Measurements from ENCODE around the gene IGF1R. TPM values are rescaled to one million over a fixed set of nuclear protein-coding genes. Genes with fewer than 3 reads are reported as not detected.
A peak's percentile ranks its signal among the peaks of the same experiment; 100 is the strongest.

The IGF1R gene
- total RNA-seq, 1 experiment from 2014 or later, result 8.8 TPM

- peak; percentile 35 for DNase-seq (ENCODE audit: low read depth)
Measured at GRCh38 chr15:98671060-98672008, 23.0 kb downstream of the IGF1R start.

DNA sequence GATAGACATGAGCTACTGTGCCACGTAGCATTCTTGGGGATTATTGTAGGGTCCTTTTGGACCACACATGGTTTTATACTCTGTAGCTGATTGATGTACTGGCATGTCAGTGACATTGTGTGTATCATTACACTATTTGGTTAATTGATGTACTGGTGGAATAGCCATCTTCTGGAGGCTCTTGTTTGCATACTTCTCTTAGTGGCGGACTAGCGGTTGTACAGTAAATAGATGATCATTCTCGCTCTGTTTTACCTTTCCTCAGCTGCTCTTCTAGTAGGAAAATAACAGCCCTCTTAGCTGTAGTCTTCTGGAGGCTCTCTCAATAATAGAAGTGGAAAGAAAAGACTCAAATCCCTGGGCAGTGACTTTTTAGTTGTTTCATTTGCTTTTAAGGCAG, 24.8 kb downstream of the IGF1R start:
- DNase-seq (ENCODE audit: low read depth), result no peak

GRCh38 chr15:98674336-98674735, 26.0 kb downstream of the IGF1R start:
- no peak for DNase-seq (ENCODE audit: low read depth)

DNA sequence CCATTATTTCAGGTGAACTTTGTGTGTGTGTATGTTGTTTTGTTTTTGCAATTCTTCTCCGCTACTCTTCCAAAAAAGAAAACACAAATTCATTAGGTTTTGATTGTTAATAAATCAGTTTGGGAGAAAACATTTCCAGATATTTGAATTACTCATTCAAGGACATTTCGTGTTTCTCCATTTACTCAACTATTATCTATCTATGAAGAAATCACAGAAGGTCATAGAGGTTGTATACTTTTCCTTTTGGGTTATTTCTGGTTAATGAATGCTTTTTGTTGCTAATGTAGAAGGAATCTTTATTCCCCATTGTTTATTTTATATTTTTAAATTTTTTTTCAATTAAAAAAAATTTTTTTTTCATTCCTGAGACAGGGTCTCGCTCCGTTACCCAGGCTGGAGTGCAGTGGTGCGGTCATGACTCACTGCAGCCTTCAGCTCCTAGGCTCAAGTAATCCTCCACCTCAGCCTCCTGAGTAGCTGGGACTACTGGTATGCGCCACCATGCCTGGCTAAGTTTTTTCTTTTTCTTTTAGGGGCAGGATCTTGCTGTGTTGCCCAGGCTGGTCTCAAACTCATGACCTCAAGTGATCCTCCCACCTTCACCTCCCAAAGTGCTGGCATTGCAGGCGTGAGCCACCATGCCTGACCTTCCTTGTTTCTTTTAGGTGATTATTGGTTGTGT, 28.4 kb downstream of the IGF1R start:
- no peak for DNase-seq (ENCODE audit: low read depth)

- no peak for DNase-seq (ENCODE audit: low read depth)
Measured at GRCh38 chr15:98677345-98678059, 29.2 kb downstream of the IGF1R start.

GRCh38 chr15:98678484-98678883, 30.1 kb downstream of the IGF1R start:
- DNase-seq (ENCODE audit: low read depth), result no peak

DNA sequence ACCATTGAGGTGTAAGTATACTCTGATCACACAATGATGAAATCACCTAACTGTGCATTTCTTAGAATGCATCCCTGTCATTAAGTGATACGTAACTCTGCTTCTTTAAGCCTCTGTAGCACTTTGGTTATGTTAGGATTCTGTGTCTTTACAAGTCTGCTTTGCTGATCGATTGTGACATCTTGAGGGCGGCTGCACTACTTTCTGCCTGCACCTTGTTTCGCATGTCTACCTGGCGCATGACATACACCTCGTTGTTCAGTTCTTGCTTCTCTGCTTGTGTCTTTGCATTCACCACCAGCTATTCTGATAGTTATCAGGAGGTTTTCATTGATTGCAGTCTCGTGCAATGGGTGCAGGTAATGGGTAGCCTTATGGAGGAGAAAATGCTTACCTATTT, 32.7 kb downstream of the IGF1R start:
- no peak for DNase-seq (ENCODE audit: low read depth)

DNA sequence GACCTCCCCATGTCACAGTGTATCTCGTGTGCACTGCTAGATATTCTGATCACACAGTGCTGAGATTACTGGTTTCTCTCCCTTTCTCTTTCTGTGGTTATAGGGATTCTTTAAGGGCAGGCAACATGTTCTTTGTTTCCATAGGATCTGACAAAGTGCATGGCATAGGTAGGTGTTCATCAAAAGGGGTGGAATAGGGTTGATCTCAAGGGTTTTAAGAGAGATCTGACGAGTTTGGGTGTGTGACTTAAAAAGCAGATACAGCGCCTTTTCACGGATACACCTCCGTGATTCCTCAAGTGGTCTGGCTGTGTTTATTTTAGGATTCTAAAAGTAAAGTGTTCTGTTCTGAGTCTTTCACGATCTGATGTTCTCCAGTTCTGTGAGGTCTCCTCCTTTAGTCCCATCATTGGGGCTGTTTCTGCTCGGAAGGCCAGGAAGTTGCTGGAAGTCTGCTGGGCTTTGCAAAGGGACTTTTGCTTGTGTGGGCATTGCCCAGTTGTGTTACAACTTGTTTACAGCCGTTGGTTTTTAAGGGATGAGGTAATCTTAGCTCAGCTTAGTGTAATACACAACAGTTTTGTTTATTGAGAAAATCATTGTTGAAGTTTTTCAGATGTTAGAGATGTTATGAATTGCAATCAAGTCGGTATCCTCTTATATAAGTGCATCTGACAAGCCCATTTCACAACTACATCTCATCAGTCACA, 34.8 kb downstream of the IGF1R start:
- DNase-seq (ENCODE audit: low read depth), result no peak

DNA sequence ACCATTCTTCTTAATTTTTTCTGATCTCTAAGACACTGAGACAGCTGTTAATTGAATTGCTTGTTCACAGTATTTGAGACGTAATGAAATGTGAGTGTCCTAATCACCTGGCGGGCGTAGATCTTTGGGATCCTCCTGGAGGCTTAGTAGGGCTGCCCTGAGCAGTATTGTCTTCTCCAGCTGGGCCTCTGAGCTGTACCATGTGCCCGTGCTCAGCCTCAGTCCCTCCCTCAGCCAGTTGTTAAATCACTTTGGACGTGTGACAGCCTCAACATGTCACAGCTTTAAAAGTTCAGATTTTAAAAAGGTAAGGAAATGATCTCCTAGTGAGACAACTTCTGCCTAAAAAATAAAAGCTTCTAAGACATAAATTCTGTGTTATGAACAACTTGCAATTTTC, 35.5 kb downstream of the IGF1R start:
- no peak for DNase-seq (ENCODE audit: low read depth)

- peak; percentile 62 for DNase-seq (ENCODE audit: low read depth)
Measured at GRCh38 chr15:98684436-98684835, 36.1 kb downstream of the IGF1R start.

GRCh38 chr15:98684995-98685525, 36.7 kb downstream of the IGF1R start:
- no peak for DNase-seq (ENCODE audit: low read depth)

DNA sequence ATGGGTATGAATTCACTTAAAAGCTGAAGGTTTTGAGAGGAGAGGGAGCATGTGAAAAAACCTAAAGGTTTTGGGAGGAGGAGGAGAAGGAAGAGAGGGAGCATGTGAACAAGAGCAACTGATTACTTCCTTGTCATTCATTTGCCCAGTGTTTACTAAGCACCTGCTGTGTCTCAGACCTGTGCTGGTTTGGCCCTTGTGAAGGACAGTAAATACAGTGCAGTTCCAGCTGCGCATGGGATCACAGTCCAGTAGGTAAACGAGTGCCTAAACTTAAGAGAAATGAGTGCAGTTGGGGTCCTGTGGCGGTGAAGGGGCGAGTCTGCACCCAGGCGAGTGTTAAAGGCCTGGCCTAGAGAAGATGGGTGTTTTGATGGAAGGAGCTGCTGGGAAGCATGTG, 38.6 kb downstream of the IGF1R start:
- no peak for DNase-seq (ENCODE audit: low read depth)

DNA sequence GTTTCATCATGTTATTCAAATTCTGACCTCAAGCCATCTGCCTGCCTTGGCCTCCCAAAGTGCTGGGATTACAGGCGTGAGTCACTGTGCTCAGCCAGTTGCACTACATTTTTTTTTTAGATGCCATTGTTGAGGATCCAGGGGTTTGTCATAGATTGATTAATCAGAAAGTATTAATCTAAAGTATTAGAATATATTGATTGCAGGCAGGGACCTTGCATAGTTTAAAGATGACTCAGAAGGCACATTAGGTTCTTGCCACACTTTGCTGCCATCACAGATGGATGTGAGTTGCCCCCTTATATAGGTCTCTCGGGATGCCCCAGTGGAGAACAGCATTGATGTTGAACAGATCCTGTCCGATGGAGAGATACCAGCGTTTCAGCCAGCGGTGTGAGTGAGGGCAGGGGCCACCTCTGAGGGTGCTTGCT, 41.1 kb downstream of the IGF1R start:
- DNase-seq (ENCODE audit: low read depth), result peak; percentile 68

DNA sequence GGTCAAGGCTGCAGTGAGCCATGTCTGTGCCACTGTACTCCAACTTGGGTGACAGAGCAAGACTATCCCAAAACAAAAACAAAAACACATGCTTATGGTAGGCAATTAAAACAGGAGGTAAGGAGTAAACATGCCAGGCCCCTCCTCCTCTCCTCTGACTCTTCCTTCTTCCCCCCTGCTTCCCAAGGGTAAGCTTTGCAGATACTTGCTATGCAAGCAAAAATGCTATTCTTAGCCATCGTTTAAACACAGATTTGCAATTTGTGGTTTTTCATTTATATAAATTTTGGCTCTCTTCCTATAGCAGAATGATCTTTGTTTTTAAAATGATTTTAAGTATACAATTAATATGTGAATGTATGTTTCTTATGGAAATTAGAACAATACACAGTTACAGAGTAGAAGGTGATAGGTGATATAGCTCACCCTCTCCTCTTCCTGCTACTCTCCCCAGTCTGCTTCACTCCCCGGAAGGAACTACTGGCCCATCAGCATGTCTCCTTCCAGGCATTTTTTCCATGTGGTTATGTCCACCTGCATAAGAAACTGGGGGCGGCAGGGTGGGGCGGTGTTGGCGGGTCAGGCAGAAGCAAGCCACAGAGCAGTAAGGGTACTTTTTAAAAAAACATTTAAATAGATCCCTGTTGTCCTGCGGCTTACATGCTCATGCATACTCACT, 42.1 kb downstream of the IGF1R start:
- DNase-seq (ENCODE audit: low read depth), result no peak

DNA sequence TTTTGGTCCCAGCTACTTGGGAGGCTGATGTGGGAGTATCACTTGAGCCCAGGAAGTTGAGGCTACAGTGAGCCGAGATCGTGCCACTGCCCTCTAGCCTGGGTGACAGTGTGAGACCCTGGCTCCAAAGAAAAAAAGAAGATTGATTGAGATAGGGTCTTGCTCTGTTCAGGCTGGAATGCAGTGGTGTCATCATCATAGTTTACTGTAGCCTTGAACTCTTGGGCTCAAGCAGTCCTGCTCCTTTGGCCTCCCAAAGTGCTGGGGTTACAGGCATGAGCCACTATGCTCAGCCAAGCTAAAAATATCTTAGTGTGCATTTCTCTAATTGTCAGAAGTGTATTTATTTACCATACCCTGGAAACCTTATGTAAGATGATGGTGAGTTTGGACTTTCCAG, 43.9 kb downstream of the IGF1R start:
- no peak for DNase-seq (ENCODE audit: low read depth)

DNA sequence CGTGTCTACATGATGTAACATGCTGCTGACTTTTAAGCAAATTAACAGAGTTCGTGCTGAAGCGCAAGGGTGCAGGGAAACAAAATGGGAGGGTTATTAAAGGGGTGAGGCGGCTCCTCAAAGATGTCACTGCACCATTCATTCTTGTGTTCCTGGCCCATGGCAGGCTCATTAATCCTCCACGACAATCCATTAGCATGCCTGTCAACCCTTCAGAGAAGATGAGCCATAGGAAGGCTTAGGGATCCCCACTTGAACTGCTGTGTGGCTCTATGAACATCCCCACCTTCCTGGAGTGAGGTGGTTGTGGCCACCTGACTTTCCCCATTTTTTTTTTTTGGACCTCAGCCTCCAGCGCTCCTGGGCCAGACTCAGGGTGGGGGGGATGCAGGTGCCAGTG, 45.8 kb downstream of the IGF1R start:
- DNase-seq (ENCODE audit: low read depth), result no peak

- no peak for DNase-seq (ENCODE audit: low read depth)
Measured at GRCh38 chr15:98698792-98699191, 50.5 kb downstream of the IGF1R start.

- DNase-seq (ENCODE audit: low read depth), result no peak
Measured at GRCh38 chr15:98699591-98700424, 51.5 kb downstream of the IGF1R start.

DNA sequence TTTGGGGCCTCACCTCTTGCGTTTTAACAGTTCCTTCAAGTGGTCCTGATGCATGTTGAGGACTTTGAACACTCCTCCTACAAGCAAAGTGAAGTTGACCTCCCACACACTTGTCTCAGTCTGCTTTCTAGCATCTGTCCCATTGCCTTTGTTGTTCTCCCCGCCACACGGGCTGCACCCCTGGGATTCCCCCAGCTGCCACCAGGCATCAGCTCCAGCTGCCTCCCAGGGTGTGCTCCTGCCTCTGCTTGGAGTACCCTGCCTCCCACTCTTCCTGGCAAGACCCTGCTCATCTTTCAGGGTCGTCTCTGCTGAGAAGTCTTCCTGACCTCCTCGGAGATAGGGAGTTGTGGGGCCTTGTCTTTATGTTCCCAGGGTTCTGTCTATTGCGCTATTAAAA, 52.2 kb downstream of the IGF1R start:
- peak; percentile 28 for DNase-seq (ENCODE audit: low read depth)

Measured in LHCN-M2 (cell line).